Islet precursor cell (in vitro differentiated cells): Measurements from ENCODE around the gene SHCBP1.
"Not testable (repeated sequence)": the region's sequence is repeated elsewhere in the genome, so short reads cannot be mapped to it uniquely, and the experiment has no call there.

Experiments
- DNase-seq: peaks from one replicate; pipeline ENCODE4 v3.0.0-alpha.2; 2018

SHCBP1 gene

GRCh38 chr16:46621006-46621933 lies at the start of gene SHCBP1:
Gene SHCBP1, minus strand, starts transcription at chr16:46621379. Its CDS starts 20 bp downstream, at chr16:46621359.
- peak; percentile 96 for DNase-seq

- no peak for DNase-seq
Measured at GRCh38 chr16:46662123-46662522, 40.9 kb upstream of the SHCBP1 start.

- no peak for DNase-seq
Measured at GRCh38 chr16:46658925-46659324, 37.7 kb upstream of the SHCBP1 start.

- no peak for DNase-seq
Measured at GRCh38 chr16:46651305-46651704, 30.1 kb upstream of the SHCBP1 start.

GRCh38 chr16:46650254-46650623 lies 29.1 kb upstream of the SHCBP1 start:
- peak; percentile 91 for DNase-seq

- no peak for DNase-seq
Measured at GRCh38 chr16:46649588-46650253, 28.5 kb upstream of the SHCBP1 start.

- DNase-seq = peak; percentile 62
Measured at GRCh38 chr16:46648656-46649055, 27.5 kb upstream of the SHCBP1 start.

GRCh38 chr16:46638947-46639925 lies 18.1 kb upstream of the SHCBP1 start:
- no peak for DNase-seq

GRCh38 chr16:46632778-46633733 lies 11.9 kb upstream of the SHCBP1 start:
- DNase-seq = peak; percentile 89

GRCh38 chr16:46629331-46630219 lies 8.4 kb upstream of the SHCBP1 start:
- DNase-seq = peak; percentile 77

- DNase-seq = peak; percentile 57
Measured at GRCh38 chr16:46627746-46628145, 6.6 kb upstream of the SHCBP1 start.

GRCh38 chr16:46626681-46627080 lies 5.5 kb upstream of the SHCBP1 start:
- not testable (repeated sequence) for DNase-seq

GRCh38 chr16:46624862-46625261 lies 3.7 kb upstream of the SHCBP1 start:
- not testable (repeated sequence) for DNase-seq

GRCh38 chr16:46623707-46624106 lies 2.5 kb upstream of the SHCBP1 start:
- not testable (repeated sequence) for DNase-seq

GRCh38 chr16:46623246-46623645 lies 2.1 kb upstream of the SHCBP1 start:
- DNase-seq = not testable (repeated sequence)

GRCh38 chr16:46621934-46622676 lies 926 bp upstream of the SHCBP1 start:
- no peak for DNase-seq

- DNase-seq = no peak
Measured at GRCh38 chr16:46620266-46621005, 743 bp downstream of the SHCBP1 start.

GRCh38 chr16:46618516-46618915 lies 2.7 kb downstream of the SHCBP1 start:
- no peak for DNase-seq

- DNase-seq = no peak
Measured at GRCh38 chr16:46614006-46614405, 7.2 kb downstream of the SHCBP1 start.
